ENCODE data around the gene ERLEC1. TPM values are rescaled to one million over a fixed set of nuclear protein-coding genes. Genes with fewer than 3 reads are reported as not detected.

ERLEC1 gene
- total and polyA plus RNA-seq, 2 experiments from 2014 or later: 73.2 to 75.3 TPM

DNA sequence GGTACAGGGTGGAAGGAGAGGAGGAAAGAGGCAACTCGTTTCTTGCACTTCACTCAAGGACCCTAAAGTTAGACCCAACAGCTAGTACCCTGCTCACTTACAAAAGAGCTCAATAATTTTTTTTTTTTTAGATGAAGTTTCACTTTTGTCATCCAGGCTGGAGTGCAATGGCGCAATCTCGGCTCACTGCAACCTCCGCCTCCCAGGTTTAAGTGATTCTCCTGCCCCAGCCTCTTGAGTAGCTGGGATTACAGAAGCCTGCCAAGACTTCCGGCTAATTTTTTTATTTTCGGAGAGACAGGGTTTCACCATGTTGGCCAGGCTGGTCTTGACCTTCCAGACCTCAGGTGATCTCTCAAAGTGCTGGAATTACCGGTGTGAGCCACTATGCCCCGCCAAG is 4.2 kb upstream of the ERLEC1 start:
- no peak for DNase-seq (ENCODE audit: low spot score)
- Histone ChIP-seq H3K36me3 (replicated peaks; ENCODE audit: insufficient read depth, low read depth) (no peaks in the 10 kb centered on the region), H3K27me3 (no peaks in the 10 kb centered on the region), H3K27ac (no peak overlapping the region), H3K4me3 (no peak overlapping the region), H4K20me1 (ENCODE audit: insufficient read depth, poor library complexity, severe bottlenecking) (peaks cover 3% of the 10 kb centered on the region), H3K4me1 (ENCODE audit: insufficient read depth) (peaks cover 16% of the 10 kb centered on the region), H3K9me3 (ENCODE audit: low read depth) (no peaks in the 10 kb centered on the region), H3K79me2 (peaks cover 91% of the 10 kb centered on the region), H3K4me2 (no peak overlapping the region), H2AFZ (no peak overlapping the region), H3K9me2 (replicated peaks; ENCODE audit: insufficient read depth) (no peaks in the 10 kb centered on the region)
- 90% methylated on average over 8 of the region's 8 CpGs for WGBS (ENCODE audit: low lambda C conversion rate, missing lambda C conversion rate)
- TF ChIP-seq EZH2phosphoT487 (IDR thresholded peaks at IDR 0.05; ENCODE audit: low read depth, severe bottlenecking, unreplicated experiment) (no peak), EZH2 (IDR thresholded peaks at IDR 0.05; ENCODE audit: borderline replicate concordance) (no peak)
- TF ChIP-seq, protein P1, sequence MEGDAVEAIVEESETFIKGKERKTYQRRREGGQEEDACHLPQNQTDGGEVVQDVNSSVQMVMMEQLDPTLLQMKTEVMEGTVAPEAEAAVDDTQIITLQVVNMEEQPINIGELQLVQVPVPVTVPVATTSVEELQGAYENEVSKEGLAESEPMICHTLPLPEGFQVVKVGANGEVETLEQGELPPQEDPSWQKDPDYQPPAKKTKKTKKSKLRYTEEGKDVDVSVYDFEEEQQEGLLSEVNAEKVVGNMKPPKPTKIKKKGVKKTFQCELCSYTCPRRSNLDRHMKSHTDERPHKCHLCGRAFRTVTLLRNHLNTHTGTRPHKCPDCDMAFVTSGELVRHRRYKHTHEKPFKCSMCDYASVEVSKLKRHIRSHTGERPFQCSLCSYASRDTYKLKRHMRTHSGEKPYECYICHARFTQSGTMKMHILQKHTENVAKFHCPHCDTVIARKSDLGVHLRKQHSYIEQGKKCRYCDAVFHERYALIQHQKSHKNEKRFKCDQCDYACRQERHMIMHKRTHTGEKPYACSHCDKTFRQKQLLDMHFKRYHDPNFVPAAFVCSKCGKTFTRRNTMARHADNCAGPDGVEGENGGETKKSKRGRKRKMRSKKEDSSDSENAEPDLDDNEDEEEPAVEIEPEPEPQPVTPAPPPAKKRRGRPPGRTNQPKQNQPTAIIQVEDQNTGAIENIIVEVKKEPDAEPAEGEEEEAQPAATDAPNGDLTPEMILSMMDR (IDR thresholded peaks at IDR 0.05; ENCODE audit: poor library complexity): no peak

DNA sequence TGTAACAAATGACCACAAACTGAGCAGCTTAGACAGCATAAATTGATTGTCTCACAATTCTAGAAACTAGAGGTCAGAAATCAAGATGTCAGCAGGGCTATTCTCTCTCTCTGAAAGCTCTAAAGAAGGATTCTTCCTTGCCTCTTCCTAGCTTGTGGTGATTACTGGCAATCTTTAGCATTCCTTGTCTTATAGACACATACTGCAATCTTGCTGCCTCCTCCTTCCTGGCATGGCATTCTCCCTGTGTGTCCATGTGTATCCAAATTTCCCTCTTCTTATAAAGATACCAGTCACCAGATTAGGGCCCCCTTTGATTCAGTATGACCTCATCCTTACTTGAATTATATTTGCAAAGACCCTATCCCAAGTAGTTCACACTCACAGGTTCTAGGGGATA is 2.4 kb upstream of the ERLEC1 start:
- Histone ChIP-seq H3K4me2 (peak overlapping the region; percentile 89), H3K4me1 (ENCODE audit: insufficient read depth) (peaks cover 16% of the 10 kb centered on the region), H4K20me1 (ENCODE audit: insufficient read depth, poor library complexity, severe bottlenecking) (peaks cover 3% of the 10 kb centered on the region), H3K9me2 (replicated peaks; ENCODE audit: insufficient read depth) (no peaks in the 10 kb centered on the region), H3K4me3 (no peak overlapping the region), H2AFZ (no peak overlapping the region), H3K27ac (no peak overlapping the region), H3K9me3 (ENCODE audit: low read depth) (no peaks in the 10 kb centered on the region), H3K36me3 (replicated peaks; ENCODE audit: insufficient read depth, low read depth) (no peaks in the 10 kb centered on the region), H3K27me3 (no peaks in the 10 kb centered on the region), H3K79me2 (peaks cover 92% of the 10 kb centered on the region)
- no peak for DNase-seq (ENCODE audit: low spot score)
- TF ChIP-seq, protein P1 (IDR thresholded peaks at IDR 0.05; ENCODE audit: poor library complexity): no peak
- no peak for TF ChIP-seq EZH2 (IDR thresholded peaks at IDR 0.05; ENCODE audit: borderline replicate concordance)
- TF ChIP-seq EZH2phosphoT487 (IDR thresholded peaks at IDR 0.05; ENCODE audit: low read depth, severe bottlenecking, unreplicated experiment): no peak

DNA sequence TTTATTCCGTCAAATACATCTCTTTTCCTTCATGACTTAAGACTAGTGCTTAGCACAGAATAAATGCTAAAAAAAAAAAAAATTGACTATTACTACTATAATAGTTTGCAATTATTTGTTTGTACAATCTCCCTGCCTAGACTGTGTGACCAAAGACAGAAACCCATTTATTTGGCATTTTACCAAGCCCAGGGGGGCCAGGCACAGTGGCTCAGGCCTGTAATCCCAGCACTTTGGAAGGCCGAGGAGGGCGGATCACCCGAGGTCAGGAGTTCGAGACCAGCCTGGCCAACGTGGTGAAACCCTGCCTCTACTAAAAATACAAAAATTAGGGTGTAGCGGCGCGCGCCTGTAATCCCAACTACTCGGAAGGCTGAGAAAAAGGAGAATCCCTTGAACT is 1.5 kb upstream of the ERLEC1 start:
- Histone ChIP-seq H3K4me3 (no peak overlapping the region), H3K4me1 (ENCODE audit: insufficient read depth) (peaks cover 16% of the 10 kb centered on the region)
- WGBS (ENCODE audit: low lambda C conversion rate, missing lambda C conversion rate): 76% methylated on average over 11 of the region's 11 CpGs

More for the DNA sequence above, 1.5 kb upstream of the ERLEC1 start:
- Histone ChIP-seq H4K20me1 (ENCODE audit: insufficient read depth, poor library complexity, severe bottlenecking) (no peaks in the 10 kb centered on the region), H3K27ac (no peak overlapping the region), H3K9me2 (replicated peaks; ENCODE audit: insufficient read depth) (no peaks in the 10 kb centered on the region), H3K9me3 (ENCODE audit: low read depth) (no peaks in the 10 kb centered on the region), H2AFZ (no peak overlapping the region), H3K36me3 (replicated peaks; ENCODE audit: insufficient read depth, low read depth) (no peaks in the 10 kb centered on the region), H3K27me3 (no peaks in the 10 kb centered on the region), H3K4me2 (peak overlapping the region; percentile 89), H3K79me2 (peaks cover 92% of the 10 kb centered on the region)
- TF ChIP-seq, protein P1 (IDR thresholded peaks at IDR 0.05; ENCODE audit: poor library complexity): no peak
- TF ChIP-seq EZH2 (IDR thresholded peaks at IDR 0.05; ENCODE audit: borderline replicate concordance) (no peak), EZH2phosphoT487 (IDR thresholded peaks at IDR 0.05; ENCODE audit: low read depth, severe bottlenecking, unreplicated experiment) (no peak)
- DNase-seq (ENCODE audit: low spot score): no peak

Measured in hepatocyte (in vitro differentiated cells).